Left ventricle myocardium inferior (tissue), 1 donor: Measurements from ENCODE around the gene MRAP. TPM values are rescaled to one million over a fixed set of nuclear protein-coding genes. Genes with fewer than 3 reads are reported as not detected.

Experiments used
- DNase-seq: peaks from one replicate; pipeline ENCODE4 v3.0.0-alpha.2; 2020
- H3K27ac ChIP-seq: fragments of 200-600 bp; replicated peaks from 2 replicates; pipeline ENCODE4 v1.8.0; 2021
- H3K27me3 ChIP-seq: fragments of 200-600 bp; 2 replicates; pipeline ENCODE4 v1.8.0; 2021; ENCODE audit warnings: low read depth
- H3K36me3 ChIP-seq: fragments of 200-600 bp; 2 replicates; pipeline ENCODE4 v1.8.0; 2021
- H3K4me1 ChIP-seq: fragments of 200-600 bp; 2 replicates; pipeline ENCODE4 v1.8.0; 2021
- H3K4me3 ChIP-seq: fragments of 200-600 bp; 2 replicates; pipeline ENCODE4 v1.8.0; 2021; ENCODE audit warnings: mild to moderate bottlenecking, moderate library complexity
- H3K9me3 ChIP-seq: fragments of 200-600 bp; replicated peaks from 2 replicates; pipeline ENCODE4 v1.8.0; 2021
- intact Hi-C: fragments of 100-400 bp; cut with micrococcal nuclease; formaldehyde crosslinking; loops from one replicate; pipeline ENCODE4 v1.11.0; 2022
- total RNA-seq: library from RNA; stranded (reverse); fragmentation: NEBNext Ultra II Directional; extraction: Animal tissue kit (Norgen Biotek cat#: 25700); gene quantifications from one replicate; pipeline ENCODE4 v1.2.1, GENCODE V29; 2021
- TF ChIP-seq, protein P1 (sequence below): fragments of 200-600 bp; IDR thresholded peaks from 2 replicates; pipeline ENCODE4 v1.8.0; 2021; ENCODE audit warnings: antibody characterized with exemption, mild to moderate bottlenecking, borderline replicate concordance
- donor health status: DM: no; HTN: yes; CAD: no; lungs with severe emphysema.

Gene MRAP
- total RNA-seq, 1 donor from 2014 or later: not detected

DNA sequence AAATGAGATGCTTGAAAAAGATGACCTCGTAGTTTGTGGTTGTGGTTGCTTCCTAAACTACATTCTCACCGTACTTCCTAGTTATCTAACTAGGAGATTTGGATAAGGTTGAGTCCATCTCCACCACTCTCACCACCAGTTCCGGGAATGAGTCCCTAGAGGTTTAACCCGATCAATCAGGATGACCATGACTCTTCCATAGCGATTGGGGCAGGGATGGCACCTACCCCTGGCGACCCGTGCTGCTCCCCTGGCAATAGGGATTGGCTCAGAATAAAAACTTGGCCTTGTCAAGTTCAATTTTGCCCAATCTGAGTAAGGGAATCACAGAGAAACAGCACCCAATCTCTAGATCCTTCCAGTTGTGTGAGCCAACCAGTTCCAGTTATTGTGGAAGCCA, 17.1 kb upstream of the MRAP start:
- intact Hi-C loops: no loop called here
- Histone ChIP-seq H3K27ac (no peak overlapping the region), H3K36me3 (peaks cover 9% of the 10 kb centered on the region), H3K4me1 (peaks cover 26% of the 10 kb centered on the region), H3K9me3 (no peaks in the 10 kb centered on the region), H3K4me3 (no peak overlapping the region), H3K27me3 (no peaks in the 10 kb centered on the region)
- no peak for DNase-seq
- TF ChIP-seq, protein P1, sequence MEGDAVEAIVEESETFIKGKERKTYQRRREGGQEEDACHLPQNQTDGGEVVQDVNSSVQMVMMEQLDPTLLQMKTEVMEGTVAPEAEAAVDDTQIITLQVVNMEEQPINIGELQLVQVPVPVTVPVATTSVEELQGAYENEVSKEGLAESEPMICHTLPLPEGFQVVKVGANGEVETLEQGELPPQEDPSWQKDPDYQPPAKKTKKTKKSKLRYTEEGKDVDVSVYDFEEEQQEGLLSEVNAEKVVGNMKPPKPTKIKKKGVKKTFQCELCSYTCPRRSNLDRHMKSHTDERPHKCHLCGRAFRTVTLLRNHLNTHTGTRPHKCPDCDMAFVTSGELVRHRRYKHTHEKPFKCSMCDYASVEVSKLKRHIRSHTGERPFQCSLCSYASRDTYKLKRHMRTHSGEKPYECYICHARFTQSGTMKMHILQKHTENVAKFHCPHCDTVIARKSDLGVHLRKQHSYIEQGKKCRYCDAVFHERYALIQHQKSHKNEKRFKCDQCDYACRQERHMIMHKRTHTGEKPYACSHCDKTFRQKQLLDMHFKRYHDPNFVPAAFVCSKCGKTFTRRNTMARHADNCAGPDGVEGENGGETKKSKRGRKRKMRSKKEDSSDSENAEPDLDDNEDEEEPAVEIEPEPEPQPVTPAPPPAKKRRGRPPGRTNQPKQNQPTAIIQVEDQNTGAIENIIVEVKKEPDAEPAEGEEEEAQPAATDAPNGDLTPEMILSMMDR: no peak

DNA sequence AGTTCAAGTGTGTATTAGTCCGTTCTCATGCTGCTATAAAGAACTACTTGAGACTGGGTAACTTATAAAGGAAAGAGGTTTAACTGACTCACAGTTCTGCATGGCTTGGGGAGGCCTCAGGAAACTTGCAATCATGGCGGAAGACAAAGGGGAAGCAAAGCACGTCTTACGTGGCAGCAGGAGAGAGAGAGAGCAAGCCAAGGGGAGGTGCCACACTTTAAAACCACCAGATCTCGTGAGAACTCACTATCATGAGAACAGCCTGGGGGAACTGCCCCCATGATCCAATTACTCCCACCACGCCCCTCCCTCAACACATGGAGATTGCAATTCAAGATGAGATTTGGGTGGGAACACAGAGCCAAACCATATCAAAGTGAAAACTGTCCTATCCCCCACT, 15.7 kb upstream of the MRAP start:
- intact Hi-C loops: no loop called here
- no peak for DNase-seq

DNA sequence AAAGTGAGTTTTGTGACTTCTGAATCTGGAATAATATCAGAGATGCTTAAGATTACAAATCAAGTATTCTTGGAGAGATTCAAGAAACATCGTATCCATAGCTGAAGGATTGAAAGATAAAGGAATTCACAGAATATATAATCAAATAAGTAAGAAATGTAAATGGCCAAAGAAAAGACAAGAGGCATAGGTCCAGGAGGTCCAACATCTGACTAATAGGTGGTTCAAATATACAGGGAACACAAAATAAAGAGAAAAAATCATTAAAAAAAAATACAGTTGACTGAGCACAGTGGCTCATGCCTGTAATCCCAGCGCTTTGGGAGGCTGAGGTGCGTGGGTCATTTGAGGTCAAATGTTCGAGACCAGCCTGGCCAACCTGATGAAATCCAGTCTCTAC, 13.2 kb upstream of the MRAP start:
- Histone ChIP-seq H3K4me1 (no peaks in the 10 kb centered on the region), H3K36me3 (peaks cover 9% of the 10 kb centered on the region), H3K27me3 (no peaks in the 10 kb centered on the region), H3K4me3 (no peak overlapping the region), H3K27ac (no peak overlapping the region), H3K9me3 (no peaks in the 10 kb centered on the region)
- no peak for DNase-seq
- TF ChIP-seq, protein P1: no peak
- intact Hi-C loops: no loop called here

More for the DNA sequence above, 15.7 kb upstream of the MRAP start:
- Histone ChIP-seq H3K9me3 (no peaks in the 10 kb centered on the region), H3K27ac (no peak overlapping the region), H3K4me3 (no peak overlapping the region), H3K4me1 (peaks cover 20% of the 10 kb centered on the region), H3K27me3 (no peaks in the 10 kb centered on the region), H3K36me3 (peaks cover 9% of the 10 kb centered on the region)
- TF ChIP-seq, protein P1: no peak

DNA sequence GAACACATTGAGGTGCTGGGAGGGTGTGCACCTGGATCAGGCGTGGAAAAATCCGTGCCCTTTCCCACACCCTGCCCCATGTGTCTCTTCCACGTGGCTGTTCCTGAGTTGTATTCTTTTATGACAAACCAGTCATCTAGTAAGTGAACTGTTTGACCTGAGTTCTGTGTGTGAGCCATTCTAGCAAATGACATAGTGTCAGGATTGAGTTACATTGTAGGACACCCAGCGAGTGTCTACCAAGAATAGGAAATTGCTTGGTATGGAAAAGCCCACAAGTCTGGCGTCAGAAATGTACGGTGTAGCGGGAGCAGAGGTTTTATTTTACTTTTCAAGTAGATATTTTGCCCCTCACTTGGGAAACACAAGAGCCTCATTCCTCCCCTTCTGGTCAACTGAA, 1.2 kb upstream of the MRAP start:
- TF ChIP-seq, protein P1: no peak
- Histone ChIP-seq H3K36me3 (peaks cover 7% of the 10 kb centered on the region), H3K27ac (no peak overlapping the region), H3K4me3 (no peak overlapping the region), H3K4me1 (no peaks in the 10 kb centered on the region), H3K27me3 (no peaks in the 10 kb centered on the region), H3K9me3 (no peaks in the 10 kb centered on the region)
- intact Hi-C loops: no loop called here
- no peak for DNase-seq

DNA sequence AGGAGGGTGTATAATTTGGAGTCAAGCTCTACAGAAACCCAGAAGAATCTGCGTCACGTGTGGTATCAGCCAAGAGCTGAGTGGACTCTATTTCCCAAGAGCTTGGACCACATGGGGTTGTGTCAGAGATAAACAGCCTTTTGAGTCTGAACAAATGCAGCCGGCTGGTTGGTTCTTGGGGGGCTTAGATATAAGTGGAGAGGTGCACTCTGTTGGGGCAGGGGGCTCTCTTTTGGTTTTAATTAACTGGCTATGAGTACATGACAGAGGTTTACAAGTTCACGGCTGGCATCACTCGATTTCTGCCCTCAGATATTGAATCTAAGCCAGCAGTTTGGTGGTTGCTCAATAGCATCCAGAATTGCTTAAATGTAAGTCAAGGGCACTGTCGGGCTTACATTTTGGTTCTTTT, 501 bp upstream of the MRAP start:
- no peak overlapping the region for H3K4me3 ChIP-seq
- no peak for DNase-seq
- peaks cover 7% of the 10 kb centered on the region for H3K36me3 ChIP-seq
- no peaks in the 10 kb centered on the region for H3K9me3 ChIP-seq
- H3K4me1 ChIP-seq: no peaks in the 10 kb centered on the region
- intact Hi-C loops: no loop called here
- no peaks in the 10 kb centered on the region for H3K27me3 ChIP-seq
- H3K27ac ChIP-seq: no peak overlapping the region
- TF ChIP-seq, protein P1: no peak

DNA sequence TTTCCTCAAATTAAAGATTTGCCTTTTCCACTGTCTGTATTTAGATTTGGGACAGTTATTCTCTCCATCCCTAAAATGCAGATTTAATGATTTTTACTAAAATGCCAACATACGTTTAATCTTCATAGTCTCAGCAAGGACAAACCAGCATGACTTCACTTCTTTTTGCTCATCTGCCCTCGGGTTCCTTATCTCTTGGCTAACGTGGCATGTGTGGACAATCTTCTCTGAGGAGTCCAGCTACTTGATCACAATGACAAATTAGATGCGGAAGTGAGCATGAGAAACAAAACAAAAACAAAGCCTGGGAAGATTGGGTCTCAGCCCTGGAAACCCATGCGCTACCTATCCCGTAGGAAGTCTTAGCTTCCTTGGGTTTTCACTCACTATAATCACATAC, 1.0 kb downstream of the MRAP start:
- DNase-seq: no peak
- Histone ChIP-seq H3K36me3 (peaks cover 7% of the 10 kb centered on the region), H3K27me3 (no peaks in the 10 kb centered on the region), H3K4me1 (no peaks in the 10 kb centered on the region), H3K4me3 (no peak overlapping the region), H3K27ac (no peak overlapping the region), H3K9me3 (no peaks in the 10 kb centered on the region)
- TF ChIP-seq, protein P1: no peak
- intact Hi-C loops: no loop called here
